HepG2 (cell line): ENCODE measurements around the gene PLEKHB1. TPM values are rescaled to one million over a fixed set of nuclear protein-coding genes. Genes with fewer than 3 reads are reported as not detected.

ENCODE experiments used
- ATAC-seq: fragments of 200-7000 bp; cut with Tn5 transposase; 3 replicates; pipeline ENCODE4 v1.9.1; 2020; ENCODE audit warnings: mild to moderate bottlenecking, moderate library complexity
- BruUV-seq: library from RNA; stranded (reverse); fragments of 400-500 nt; replicated peaks from 2 replicates; lab custom pipeline; 2021; lab: Mats Ljungman, UMichigan
- CTCF ChIA-PET: fragments of 300-600 bp; formaldehyde crosslinking; extraction: SDS; loops from one replicate; lab custom pipeline; 2021; ENCODE audit warnings: low total read pairs, inconsistent platforms, low intra/inter-chr PET ratio; lab: Yijun Ruan, JAX
- POLR2A ChIA-PET: fragments of 350-600 bp; sonication (Branson Sonifier 250); formaldehyde crosslinking; loops from one replicate; lab custom pipeline; 2020; ENCODE audit warnings: antibody characterized with exemption, inconsistent platforms; lab: Yijun Ruan, JAX
- DNase-seq: peaks from one replicate; pipeline ENCODE4 v3.0.0-alpha.2; 2015; ENCODE audit warnings: low spot score
- FAIRE-seq: peaks from 3 replicates; lab custom pipeline; 2011; peaks lifted over from hg19 to GRCh38; lab: Jason Lieb, UNC
- H2AFZ ChIP-seq: one replicate; pipeline ENCODE4 v1.6.1; 2011; ENCODE audit warnings: low read length, inconsistent platforms
- H3K27ac ChIP-seq: fragments of 300-600 bp; 3 replicates; pipeline ENCODE4 v1.8.0; 2011; ENCODE audit warnings: mixed run types, mild to moderate bottlenecking, mixed read lengths, low read length, inconsistent platforms; ENCODE audit not compliant: insufficient read depth; ENCODE audit errors: extremely low read length
- H3K27me3 ChIP-seq, 2 experiments: fragments of 200-600 bp in 1 of 2; 2 replicates in 1 of 2; 3 replicates in 1 of 2; pipeline versions ENCODE4 v1.6.0 to v1.8.0; 2011; ENCODE audit warnings: low read length in 2 of 2, mild to moderate bottlenecking in 2 of 2, moderate library complexity in 2 of 2, inconsistent platforms in 1 of 2; ENCODE audit not compliant: insufficient read depth in 2 of 2, control insufficient read depth in 1 of 2
- H3K36me3 ChIP-seq, 2 experiments: fragments of 200-600 bp in 1 of 2; replicated peaks in 1 of 2; 2 replicates in 1 of 2; 3 replicates in 1 of 2; pipeline versions ENCODE4 v1.5.1 to v1.8.0; 2011; ENCODE audit warnings: low read length in 2 of 2, inconsistent platforms in 1 of 2; ENCODE audit not compliant: insufficient read depth in 2 of 2, control insufficient read depth in 1 of 2
- H3K4me1 ChIP-seq: 2 replicates; pipeline ENCODE4 v1.5.1; 2012; ENCODE audit warnings: low read length, inconsistent platforms; ENCODE audit not compliant: insufficient read depth
- H3K4me2 ChIP-seq: 2 replicates; pipeline ENCODE4 v1.6.0; 2011; ENCODE audit warnings: low read depth, low read length, inconsistent platforms
- H3K4me3 ChIP-seq, 3 experiments: fragments of 200-600 bp in 1 of 3; sonication (generic), shearing (Covaris generic) in 1 of 3; replicated peaks in 1 of 3; 2 replicates each; pipeline ENCODE4 v1.5.1; 2011 to 2016; ENCODE audit warnings: low read length in 3 of 3, inconsistent platforms in 2 of 3, low read depth in 2 of 3, mild to moderate bottlenecking in 2 of 3, control low read depth in 1 of 3, mixed read lengths in 1 of 3; ENCODE audit not compliant: insufficient read depth in 1 of 3
- H3K79me2 ChIP-seq: one replicate; pipeline ENCODE4 v1.6.1; 2011; ENCODE audit warnings: low read length, inconsistent platforms; ENCODE audit not compliant: insufficient read depth
- H3K9ac ChIP-seq: 2 replicates; pipeline ENCODE4 v1.6.0; 2011; ENCODE audit warnings: mild to moderate bottlenecking, low read depth, low read length, inconsistent platforms; ENCODE audit not compliant: insufficient read depth
- H3K9me3 ChIP-seq: 2 replicates; pipeline ENCODE4 v1.5.1; 2012; ENCODE audit warnings: mild to moderate bottlenecking, low read length
- H4K20me1 ChIP-seq: 2 replicates; pipeline ENCODE4 v1.6.0; 2011; ENCODE audit warnings: inconsistent platforms, mild to moderate bottlenecking, low read length, moderate library complexity; ENCODE audit not compliant: insufficient read depth
- CCDC6 ChIP-seq: sonication (generic); formaldehyde crosslinking; IDR thresholded peaks from 2 replicates; pipeline ENCODE4 v1.8.1; 2022; ENCODE audit warnings: mild to moderate bottlenecking, missing genetic modification reagents, moderate library complexity
- FOXA3 ChIP-seq: IDR thresholded peaks from 2 replicates; pipeline ENCODE4 v1.6.1; 2016; ENCODE audit warnings: missing genetic modification reagents, missing compliant biosample characterization
- HNRNPLL ChIP-seq: fragments of 200-400 bp; formaldehyde crosslinking; IDR thresholded peaks from 2 replicates; pipeline ENCODE4 v1.6.1; 2017; ENCODE audit warnings: mild to moderate bottlenecking, low read depth, low read length; ENCODE audit not compliant: poor library complexity, severe bottlenecking
- MTF1 ChIP-seq: sonication (generic); formaldehyde crosslinking; IDR thresholded peaks from 2 replicates; pipeline ENCODE4 v1.5.0; 2020; ENCODE audit warnings: missing genetic modification reagents
- TOPORS ChIP-seq: sonication (generic); formaldehyde crosslinking; IDR thresholded peaks from 2 replicates; pipeline ENCODE4 v1.8.0; 2023; ENCODE audit warnings: mild to moderate bottlenecking, missing genetic modification reagents
- ZNF235 ChIP-seq: sonication (generic); formaldehyde crosslinking; IDR thresholded peaks from 2 replicates; pipeline ENCODE4 v1.8.1; 2023; ENCODE audit warnings: mild to moderate bottlenecking, missing genetic modification reagents, borderline replicate concordance
- ZNF414 ChIP-seq: sonication (generic); formaldehyde crosslinking; IDR thresholded peaks from 2 replicates; pipeline ENCODE4 v1.5.0; 2020; ENCODE audit warnings: missing genetic modification reagents
- ZNF44 ChIP-seq: sonication (generic); formaldehyde crosslinking; IDR thresholded peaks from 2 replicates; pipeline ENCODE4 v1.5.1; 2020; ENCODE audit warnings: mild to moderate bottlenecking, missing genetic modification reagents
- ZNF761 ChIP-seq: sonication (generic); formaldehyde crosslinking; conservative IDR thresholded peaks from 2 replicates; pipeline ENCODE4 v1.4.0; 2020; ENCODE audit warnings: mild to moderate bottlenecking, missing genetic modification reagents
- WGBS: methylation state at CpG from one replicate; pipeline ENCODE4 v1.1.6; 2017; ENCODE audit warnings: low lambda C conversion rate; 5-methylcytosine and 5-hydroxymethylcytosine counted together
- in situ Hi-C: cut with HindIII; loops from 2 replicates; pipeline ENCODE4 v1.10.0; 2017; ENCODE audit warnings: low pct_unique_long_range_greater_than_20kb; ENCODE audit not compliant: extremely low pct_ligation_motif_present
- intact Hi-C: fragments of 100-400 bp; cut with micrococcal nuclease; formaldehyde crosslinking; loops from one replicate; pipeline ENCODE4 v1.10.0; 2022; ENCODE audit not compliant: unreplicated experiment
- polyA plus RNA-seq, 8 experiments: library from polyadenylated mRNA; depleted of rRNA in 3 of 8; stranded (reverse) in 7 of 8; unstranded in 1 of 8; fragments of >200 nt; fragmentation: Illumina TruSeq in 4 of 8; extraction: Trizol in 4 of 8; gene quantifications; 2 replicates each; pipeline versions ENCODE4 v1.2.1 to v1.2.3, GENCODE V29; 2011 to 2016; ENCODE audit warnings: low read depth in 4 of 8, missing spikeins in 1 of 8, mixed read lengths in 1 of 8; ENCODE audit not compliant: insufficient read depth in 1 of 8
- total RNA-seq, 5 experiments: library from RNA; depleted of rRNA; stranded (reverse); fragments of >200 nt; fragmentation: Illumina TruSeq; extraction: Trizol; gene quantifications; 2 replicates each; pipeline ENCODE4 v1.2.3, GENCODE V29; 2016; ENCODE audit warnings: low read depth in 1 of 5
- TF ChIP-seq, protein P1 (sequence below): fragments of 450-650 bp; IDR thresholded peaks from 2 replicates; pipeline ENCODE4 v1.6.1; 2017; ENCODE audit warnings: mild to moderate bottlenecking
- TF ChIP-seq, protein P2 (sequence below): sonication (generic); formaldehyde crosslinking; IDR thresholded peaks from 2 replicates; pipeline ENCODE4 v1.5.0; 2020; ENCODE audit warnings: missing genetic modification reagents
- TF ChIP-seq, protein P3 (sequence below): sonication (generic); formaldehyde crosslinking; conservative IDR thresholded peaks from 2 replicates; pipeline ENCODE4 v1.4.0; 2020; ENCODE audit warnings: missing genetic modification reagents

The PLEKHB1 gene
- total and polyA plus RNA-seq, 2 of the 13 experiments (the other 11 are each of a cell fraction or from before 2014, with no cell fraction given): 68.0 to 99.3 TPM

DNA sequence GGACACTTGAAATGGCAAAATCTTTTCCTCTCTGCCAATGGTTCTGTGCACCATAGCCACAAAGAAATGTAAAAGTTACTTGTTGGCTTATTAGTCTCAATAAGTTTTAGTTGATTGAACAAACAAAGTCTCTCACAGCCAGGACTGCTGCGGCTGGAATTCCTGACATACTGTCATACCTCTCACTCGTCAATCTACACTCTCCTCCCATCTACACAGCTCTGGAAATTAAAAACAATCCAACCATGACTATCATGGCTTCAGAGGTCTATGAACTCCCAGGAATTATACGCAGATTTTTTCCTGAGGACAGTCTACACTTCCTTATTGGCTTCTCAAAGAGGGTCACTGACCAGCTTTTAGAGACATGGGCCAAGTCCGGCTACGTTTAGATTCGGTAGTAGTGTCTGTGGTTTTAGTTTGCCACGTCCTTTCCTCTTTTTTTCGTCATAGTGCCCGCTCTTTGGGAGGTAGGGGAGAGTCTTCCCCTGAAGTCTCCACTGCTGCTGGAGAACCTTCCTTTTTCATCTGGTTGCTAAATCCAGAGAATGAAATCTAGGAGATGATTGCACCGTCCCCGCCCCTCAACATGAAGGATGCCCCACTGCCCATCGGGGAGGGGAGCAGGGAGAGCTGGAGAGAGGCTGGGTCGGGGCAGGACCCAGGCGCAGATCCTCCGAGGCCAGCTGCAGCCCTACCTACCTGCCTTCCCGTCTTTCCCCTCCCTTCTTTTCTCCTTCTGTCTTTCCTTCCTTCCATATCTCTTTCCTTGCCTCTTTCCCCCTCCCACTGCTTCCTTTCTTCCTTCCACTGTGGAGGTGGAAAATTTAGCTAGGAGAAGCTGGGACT is 1.0 kb upstream of the PLEKHB1 start (continued):
- TF ChIP-seq, protein P1, sequence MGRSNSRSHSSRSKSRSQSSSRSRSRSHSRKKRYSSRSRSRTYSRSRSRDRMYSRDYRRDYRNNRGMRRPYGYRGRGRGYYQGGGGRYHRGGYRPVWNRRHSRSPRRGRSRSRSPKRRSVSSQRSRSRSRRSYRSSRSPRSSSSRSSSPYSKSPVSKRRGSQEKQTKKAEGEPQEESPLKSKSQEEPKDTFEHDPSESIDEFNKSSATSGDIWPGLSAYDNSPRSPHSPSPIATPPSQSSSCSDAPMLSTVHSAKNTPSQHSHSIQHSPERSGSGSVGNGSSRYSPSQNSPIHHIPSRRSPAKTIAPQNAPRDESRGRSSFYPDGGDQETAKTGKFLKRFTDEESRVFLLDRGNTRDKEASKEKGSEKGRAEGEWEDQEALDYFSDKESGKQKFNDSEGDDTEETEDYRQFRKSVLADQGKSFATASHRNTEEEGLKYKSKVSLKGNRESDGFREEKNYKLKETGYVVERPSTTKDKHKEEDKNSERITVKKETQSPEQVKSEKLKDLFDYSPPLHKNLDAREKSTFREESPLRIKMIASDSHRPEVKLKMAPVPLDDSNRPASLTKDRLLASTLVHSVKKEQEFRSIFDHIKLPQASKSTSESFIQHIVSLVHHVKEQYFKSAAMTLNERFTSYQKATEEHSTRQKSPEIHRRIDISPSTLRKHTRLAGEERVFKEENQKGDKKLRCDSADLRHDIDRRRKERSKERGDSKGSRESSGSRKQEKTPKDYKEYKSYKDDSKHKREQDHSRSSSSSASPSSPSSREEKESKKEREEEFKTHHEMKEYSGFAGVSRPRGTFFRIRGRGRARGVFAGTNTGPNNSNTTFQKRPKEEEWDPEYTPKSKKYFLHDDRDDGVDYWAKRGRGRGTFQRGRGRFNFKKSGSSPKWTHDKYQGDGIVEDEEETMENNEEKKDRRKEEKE: no peak
- TF ChIP-seq ZNF414 (no peak), FOXA3 (CRISPR knock-in tag) (no peak)
- TF ChIP-seq, all 625 proteins: peak for 0

DNA sequence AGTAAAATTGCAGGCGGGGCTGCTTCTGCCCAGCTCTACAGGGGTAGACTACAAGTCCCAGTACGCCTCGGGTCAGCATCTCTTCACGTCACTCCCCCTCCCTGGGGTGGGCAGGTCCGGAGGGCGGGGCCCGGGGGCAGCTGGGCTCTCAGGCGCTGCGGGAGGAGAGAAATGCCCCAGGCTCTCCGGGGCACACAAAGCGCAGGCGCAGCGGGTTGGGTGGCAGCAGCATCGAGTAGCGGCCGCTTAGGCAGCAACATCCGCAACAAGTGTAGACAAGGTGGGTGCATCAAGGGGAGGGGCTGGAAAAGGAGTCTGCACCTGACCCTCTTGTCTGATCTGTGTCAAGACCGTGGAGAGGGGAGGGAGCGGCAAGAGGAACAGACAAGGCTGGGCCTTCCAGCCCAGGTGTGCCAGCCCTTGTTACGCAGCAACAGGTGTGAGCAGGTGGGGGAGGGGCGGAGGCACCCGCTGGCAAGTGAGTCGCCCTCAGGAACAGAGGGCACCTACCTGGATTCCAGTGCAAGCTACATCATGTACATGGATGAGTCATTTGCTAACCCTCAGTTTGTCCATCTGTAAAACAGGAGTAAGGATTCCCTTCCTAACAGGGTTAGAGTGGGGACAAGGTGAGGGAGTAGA is 1.2 kb downstream of the PLEKHB1 start:
- ChIA-PET POLR2A (interaction anchor here (1.0 to 2.6 kb wide), 8 partner anchors 12 to 132 kb away, joined by 3 to 7 read pairs (median 3); partner anchors contain the start of gene RAB6A), CTCF (no interaction called here)
- TSS peak; percentile 51 for BruUV-seq
- 6% methylated on average over 22 of the region's 23 CpGs for WGBS
- H3K79me2 ChIP-seq: peaks cover 2% of the 10 kb centered on the region
- no peaks in the 10 kb centered on the region for H4K20me1 ChIP-seq
- peak overlapping the region; percentile 82 for H3K4me2 ChIP-seq
- H3K4me3 ChIP-seq: peak overlapping the region; percentile 57 to 76 (median 70)
- H3K9me3 ChIP-seq: no peaks in the 10 kb centered on the region
- no peak overlapping the region for H2AFZ ChIP-seq
- H3K9ac ChIP-seq: peak overlapping the region; percentile 68
- H3K36me3 ChIP-seq: no peaks in the 10 kb centered on the region
- peaks cover 72% of the 10 kb centered on the region for H3K4me1 ChIP-seq
- in situ Hi-C loops (no loop called here), intact Hi-C loops (no loop called here)
- H3K27ac ChIP-seq: peak overlapping the region; percentile 53
- peak; percentile 90 for DNase-seq
- FAIRE-seq: peak; percentile 83
- peaks cover 0 to 1% of the 10 kb centered on the region in 2 experiments; a peak in 2 of 5 replicates for H3K27me3 ChIP-seq
- peak; percentile 80 for ATAC-seq
- TF ChIP-seq TOPORS (CRISPR knock-in tag) (no peak), HNRNPLL (peak; percentile 91), MTF1 (CRISPR knock-in tag) (no peak), ZNF761 (CRISPR knock-in tag) (no peak), ZNF44 (CRISPR knock-in tag) (no peak), ZNF235 (CRISPR knock-in tag) (no peak), CCDC6 (no peak)
- TF ChIP-seq, protein P2, sequence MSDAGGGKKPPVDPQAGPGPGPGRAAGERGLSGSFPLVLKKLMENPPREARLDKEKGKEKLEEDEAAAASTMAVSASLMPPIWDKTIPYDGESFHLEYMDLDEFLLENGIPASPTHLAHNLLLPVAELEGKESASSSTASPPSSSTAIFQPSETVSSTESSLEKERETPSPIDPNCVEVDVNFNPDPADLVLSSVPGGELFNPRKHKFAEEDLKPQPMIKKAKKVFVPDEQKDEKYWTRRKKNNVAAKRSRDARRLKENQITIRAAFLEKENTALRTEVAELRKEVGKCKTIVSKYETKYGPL (CRISPR knock-in tag): no peak
- TF ChIP-seq, protein P3, sequence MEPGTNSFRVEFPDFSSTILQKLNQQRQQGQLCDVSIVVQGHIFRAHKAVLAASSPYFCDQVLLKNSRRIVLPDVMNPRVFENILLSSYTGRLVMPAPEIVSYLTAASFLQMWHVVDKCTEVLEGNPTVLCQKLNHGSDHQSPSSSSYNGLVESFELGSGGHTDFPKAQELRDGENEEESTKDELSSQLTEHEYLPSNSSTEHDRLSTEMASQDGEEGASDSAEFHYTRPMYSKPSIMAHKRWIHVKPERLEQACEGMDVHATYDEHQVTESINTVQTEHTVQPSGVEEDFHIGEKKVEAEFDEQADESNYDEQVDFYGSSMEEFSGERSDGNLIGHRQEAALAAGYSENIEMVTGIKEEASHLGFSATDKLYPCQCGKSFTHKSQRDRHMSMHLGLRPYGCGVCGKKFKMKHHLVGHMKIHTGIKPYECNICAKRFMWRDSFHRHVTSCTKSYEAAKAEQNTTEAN (CRISPR knock-in tag): no peak
